K562 (cell line): ENCODE results near the gene HDAC3. TPM values are rescaled to one million over a fixed set of nuclear protein-coding genes. Genes with fewer than 3 reads are reported as not detected.

Source experiments
- ATF7 ChIP-seq: fragments of 450-650 bp; IDR thresholded peaks from 2 replicates; pipeline ENCODE4 v1.7.1; 2014; ENCODE audit warnings: mild to moderate bottlenecking, moderate library complexity
- BRD4 ChIP-seq: fragments of 200-600 bp; sonication (generic); IDR thresholded peaks from 2 replicates; pipeline ENCODE4 v1.6.1; 2017; ENCODE audit warnings: inconsistent platforms
- GTF2B ChIP-seq: IDR thresholded peaks from 2 replicates; pipeline ENCODE4 v1.6.1; 2011; ENCODE audit not compliant: insufficient read length; ENCODE audit errors: extremely low read depth
- HNRNPH1 ChIP-seq: fragments of 200-400 bp; formaldehyde crosslinking; optimal IDR thresholded peaks from 2 replicates; pipeline ENCODE3; 2017; ENCODE audit warnings: low read depth, mild to moderate bottlenecking, low read length, moderate library complexity
- ID3 ChIP-seq, 2 experiments: fragments of 250-450 bp in 1 of 2; fragments of 450-650 bp in 1 of 2; sonication (Bioruptor Pico) in 1 of 2; IDR thresholded peaks; 2 replicates each; pipeline versions ENCODE4 v1.6.1 to v1.8.0; 2016 to 2021; ENCODE audit warnings: mild to moderate bottlenecking in 2 of 2, moderate library complexity in 2 of 2, missing compliant biosample characterization in 1 of 2, missing genetic modification characterization in 1 of 2
- KDM5B ChIP-seq: fragments of 200-600 bp; sonication (generic); IDR thresholded peaks from 2 replicates; pipeline ENCODE4 v1.6.1; 2012; ENCODE audit warnings: low read depth, mild to moderate bottlenecking, moderate library complexity, low read length, control low read depth, inconsistent platforms; ENCODE audit not compliant: insufficient replicate concordance
- MNT ChIP-seq, 2 experiments: fragments of 450-650 bp; conservative IDR thresholded peaks; 2 replicates each; pipeline ENCODE4 v1.6.1; 2017; ENCODE audit warnings: mild to moderate bottlenecking in 2 of 2, moderate library complexity in 2 of 2
- NCOA2 ChIP-seq, 2 experiments: fragments of 450-650 bp; IDR thresholded peaks; 2 replicates each; pipeline ENCODE4 v1.6.1; 2018; ENCODE audit warnings: mild to moderate bottlenecking in 2 of 2, moderate library complexity in 1 of 2; ENCODE audit not compliant: partially characterized antibody in 2 of 2
- RBM15 ChIP-seq: fragments of 200-400 bp; formaldehyde crosslinking; IDR thresholded peaks from 2 replicates; pipeline ENCODE4 v1.6.1; 2018; ENCODE audit warnings: mild to moderate bottlenecking, low read length, moderate library complexity; ENCODE audit not compliant: insufficient read depth
- TCFL5 ChIP-seq: fragments of 250-450 bp; sonication (Bioruptor Pico); conservative IDR thresholded peaks from 2 replicates; pipeline ENCODE4 v1.6.1; 2021; ENCODE audit warnings: mild to moderate bottlenecking, moderate library complexity, matching md5 sums
- TFAM ChIP-seq: fragments of 250-450 bp; sonication (Bioruptor Pico); conservative IDR thresholded peaks from 2 replicates; pipeline ENCODE4 v1.5.0; 2021; ENCODE audit warnings: mild to moderate bottlenecking, moderate library complexity
- TRIM28 ChIP-seq: fragments of 450-650 bp; IDR thresholded peaks from 2 replicates; pipeline ENCODE4 v1.6.1; 2017
- U2AF1 ChIP-seq: fragments of 200-400 bp; formaldehyde crosslinking; optimal IDR thresholded peaks from 2 replicates; pipeline ENCODE3; 2017; ENCODE audit warnings: mild to moderate bottlenecking, low read depth, low read length, moderate library complexity
- USF1 ChIP-seq: sonication (generic); formaldehyde crosslinking; IDR thresholded peaks from 2 replicates; pipeline ENCODE4 v1.9.0; 2022; ENCODE audit warnings: mild to moderate bottlenecking, missing genetic modification reagents
- ZBED1 ChIP-seq: IDR thresholded peaks from 2 replicates; pipeline ENCODE4 v1.6.1; 2014
- ZNF165 ChIP-seq: fragments of 250-450 bp; sonication (Bioruptor Pico); IDR thresholded peaks from 2 replicates; pipeline ENCODE4 v1.4.0; 2020; ENCODE audit warnings: borderline replicate concordance
- ZNF212 ChIP-seq: fragments of 450-650 bp; formaldehyde crosslinking; IDR thresholded peaks from 2 replicates; pipeline ENCODE4 v1.4.0; 2020; ENCODE audit warnings: mild to moderate bottlenecking
- ZNF232 ChIP-seq: sonication (generic); formaldehyde crosslinking; IDR thresholded peaks from 2 replicates; pipeline ENCODE4 v1.8.0; 2022; ENCODE audit warnings: mild to moderate bottlenecking, missing genetic modification reagents
- ZNF3 ChIP-seq: fragments of 250-450 bp; sonication (Bioruptor Pico); IDR thresholded peaks from 2 replicates; pipeline ENCODE4 v1.5.0; 2021; ENCODE audit warnings: mild to moderate bottlenecking, moderate library complexity
- ZNF41 ChIP-seq: fragments of 250-450 bp; sonication (Bioruptor Pico); conservative IDR thresholded peaks from 2 replicates; pipeline ENCODE4 v1.4.0; 2020; ENCODE audit warnings: mild to moderate bottlenecking
- ZNF507 ChIP-seq: conservative IDR thresholded peaks from 2 replicates; pipeline ENCODE4 v1.6.1; 2017; ENCODE audit warnings: missing genetic modification characterization, missing compliant biosample characterization
- ZNF561 ChIP-seq: fragments of 450-650 bp; formaldehyde crosslinking; conservative IDR thresholded peaks from 2 replicates; pipeline ENCODE4 v1.4.0; 2020; ENCODE audit warnings: mild to moderate bottlenecking, moderate library complexity
- ZNF740 ChIP-seq, 3 experiments: fragments of 200-800 bp in 1 of 3; sonication (Bioruptor generic) in 1 of 3; sonication (generic) in 1 of 3; formaldehyde crosslinking in 1 of 3; IDR thresholded peaks; 2 replicates each; pipeline versions ENCODE4 v1.6.1 to v1.8.0; 2016 to 2022; ENCODE audit warnings: mild to moderate bottlenecking in 2 of 3, missing compliant biosample characterization in 2 of 3, missing genetic modification characterization in 2 of 3, missing genetic modification reagents in 1 of 3
- polyA plus RNA-seq, 8 experiments: library from polyadenylated mRNA; depleted of rRNA in 4 of 8; stranded (reverse) in 5 of 8; unstranded in 3 of 8; fragments of >200 nt; fragmentation: Nextera tagmentation in 2 of 8; fragmentation: Illumina TruSeq in 1 of 8; extraction: Ambion mirVana in 2 of 8; extraction: Trizol in 1 of 8; gene quantifications; 2 replicates each; pipeline versions ENCODE4 v1.2.1 to v1.2.3, GENCODE V29; 2011 to 2014; ENCODE audit warnings: inconsistent platforms in 1 of 8, missing spikeins in 1 of 8
- total RNA-seq, 7 experiments: library from RNA; depleted of rRNA in 6 of 7; stranded (reverse); fragments of >200 nt in 6 of 7; fragmentation: Illumina TruSeq in 2 of 7; extraction: Trizol in 2 of 7; gene quantifications; 2 replicates each; pipeline versions ENCODE4 v1.2.1 to v1.2.3, GENCODE V29; 2011 to 2021; ENCODE audit warnings: low replicate concordance in 1 of 7

Gene HDAC3
- total and polyA plus RNA-seq, 9 of the 15 experiments (the other 6 are each of a cell fraction or from before 2014, with no cell fraction given): 89.7 to 191 (median 119) TPM

DNA sequence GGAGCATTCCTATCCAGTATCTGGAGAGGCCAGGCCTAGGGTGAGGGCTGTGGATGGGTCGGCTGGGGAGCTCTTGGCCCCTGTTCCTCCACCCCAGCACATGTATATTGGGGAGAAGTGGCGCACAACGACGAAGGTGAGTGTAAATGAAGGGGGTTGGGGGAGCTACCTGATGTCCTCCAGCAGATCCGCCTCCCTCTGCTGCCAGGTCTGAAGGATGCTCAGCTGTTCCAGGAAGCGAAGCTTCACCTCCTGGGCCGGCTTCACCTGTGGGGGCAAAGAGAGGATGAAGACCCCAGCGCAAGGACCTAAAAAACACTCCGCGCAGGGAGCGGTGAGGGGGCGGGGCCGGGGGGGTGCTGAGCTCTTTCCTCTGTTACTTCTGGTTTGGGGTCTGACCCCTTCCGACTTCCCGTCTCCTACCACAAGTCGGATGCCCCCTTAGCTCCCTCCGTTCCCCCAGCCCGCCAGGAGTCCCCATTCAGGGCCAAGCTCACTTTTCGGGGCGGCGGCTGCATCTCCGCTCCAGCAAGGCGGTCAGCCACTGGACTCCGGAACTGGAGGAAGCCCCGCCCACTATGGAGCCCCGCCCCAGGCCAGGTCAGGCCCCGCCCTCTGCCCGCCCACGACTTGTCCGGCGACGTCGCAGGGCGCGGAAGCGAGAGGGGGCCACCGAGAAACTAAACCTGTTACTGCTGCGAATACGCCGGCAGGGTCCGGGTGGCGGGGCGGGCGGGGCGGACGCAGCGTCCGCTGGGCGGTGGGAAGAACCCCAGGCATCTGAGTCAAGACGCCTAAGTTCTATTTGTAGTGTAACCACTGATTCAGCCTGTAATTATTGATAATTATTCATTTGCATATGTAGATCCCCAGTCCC is 14.4 kb upstream of the HDAC3 start, which contains the start of gene FCHSD1 (continued):
- TF ChIP-seq USF1 (CRISPR knock-in tag) (no peak), TFAM (no peak), ATF7 (no peak), ZNF507 (tag) (no peak), ZNF3 (CRISPR knock-in tag) (no peak), GTF2B (no peak), ZBED1 (no peak), U2AF1 (no peak), ID3 (CRISPR knock-in tag; IDR thresholded peaks at IDR 0.05) (no peak), ID3 (tag; IDR thresholded peaks at IDR 0.05) (no peak), HNRNPH1 (no peak), ZNF41 (no peak), TRIM28 (no peak), TCFL5 (CRISPR knock-in tag) (no peak), ZNF232 (CRISPR knock-in tag) (no peak), KDM5B (peak; percentile 63), ZNF561 (CRISPR knock-in tag) (no peak), RBM15 (no peak), BRD4 (no peak), ZNF740 (CRISPR knock-in tag; IDR thresholded peaks at IDR 0.05) (peak; percentile 42), ZNF740 (tag; IDR thresholded peaks at IDR 0.05) (0 out of 4 replicates have a peak, but pooled peaks of 1 of the 2 experiments have one; percentile 49), MNT (conservative IDR thresholded peaks at IDR 0.05) (0 out of 4 replicates have a peak, but pooled peaks have one; percentile 17 to 37), ZNF212 (CRISPR knock-in tag) (no peak), ZNF165 (CRISPR knock-in tag) (no peak), NCOA2 (IDR thresholded peaks at IDR 0.05; ENCODE audit: partially characterized antibody in 2 of 2) (no peak)
